HEK293 (cell line): Measurements from ENCODE around the gene HSD17B4.

Experiments used
- CTCF ChIA-PET: fragments of 350-600 bp; formaldehyde crosslinking; extraction: SDS; loops from one replicate; lab custom pipeline; 2021; ENCODE audit warnings: antibody characterized with exemption; lab: Yijun Ruan, JAX
- POLR2A ChIA-PET: fragments of 300-600 bp; formaldehyde crosslinking; extraction: SDS; loops from one replicate; lab custom pipeline; 2020; ENCODE audit warnings: antibody characterized with exemption, inconsistent platforms; lab: Yijun Ruan, JAX
- H3K27ac ChIP-seq: fragments of 200-500 bp; sonication (Bioruptor generic); 2 replicates; pipeline ENCODE4 v1.5.1; 2014; ENCODE audit warnings: low read depth, low read length, control low read depth, inconsistent platforms; ENCODE audit errors: extremely low read depth
- H3K36me3 ChIP-seq, 2 experiments: fragments of 200-500 bp in 1 of 2; sonication (Bioruptor generic) in 1 of 2; 1 replicate in 1 of 2; 2 replicates in 1 of 2; pipeline ENCODE4 v1.5.1; 2014 to 2017; ENCODE audit warnings: inconsistent platforms in 2 of 2, low read length in 2 of 2; ENCODE audit not compliant: control insufficient read depth in 2 of 2, insufficient read depth in 1 of 2
- H3K4me1 ChIP-seq: fragments of 200-500 bp; sonication (Bioruptor generic); 2 replicates; pipeline ENCODE4 v1.5.1; 2014; ENCODE audit warnings: mild to moderate bottlenecking, low read length, inconsistent platforms; ENCODE audit not compliant: control insufficient read depth, insufficient read depth
- H3K4me3 ChIP-seq: 2 replicates; pipeline ENCODE4 v1.5.1; 2011; ENCODE audit warnings: low read depth, mild to moderate bottlenecking, control low read depth, low read length, moderate library complexity
- H3K9me3 ChIP-seq: fragments of 200-500 bp; sonication (Bioruptor generic); 2 replicates; pipeline ENCODE4 v1.5.1; 2014; ENCODE audit warnings: low read depth, low read length, inconsistent platforms; ENCODE audit not compliant: control insufficient read depth, insufficient read depth
- BCL6B ChIP-seq: fragments of 450-650 bp; formaldehyde crosslinking; IDR thresholded peaks from 2 replicates; pipeline ENCODE4 v1.5.1; 2017; ENCODE audit warnings: missing biosample characterization, missing genetic modification characterization
- OSR2 ChIP-seq: fragments of 450-650 bp; formaldehyde crosslinking; IDR thresholded peaks from 2 replicates; pipeline ENCODE4 v1.5.1; 2016; ENCODE audit warnings: missing biosample characterization, missing genetic modification characterization
- RBAK ChIP-seq: fragments of 450-650 bp; formaldehyde crosslinking; IDR thresholded peaks from 2 replicates; pipeline ENCODE4 v1.5.1; 2016; ENCODE audit warnings: missing biosample characterization, missing genetic modification characterization
- SALL2 ChIP-seq: fragments of 450-650 bp; formaldehyde crosslinking; IDR thresholded peaks from 2 replicates; pipeline ENCODE4 v1.5.0; 2017; ENCODE audit warnings: missing biosample characterization, mild to moderate bottlenecking, missing genetic modification characterization, borderline replicate concordance
- ZBTB8A ChIP-seq: fragments of 450-650 bp; formaldehyde crosslinking; IDR thresholded peaks from 2 replicates; pipeline ENCODE4 v1.5.1; 2016; ENCODE audit warnings: missing biosample characterization, missing genetic modification characterization
- ZNF10 ChIP-seq: fragments of 450-650 bp; formaldehyde crosslinking; IDR thresholded peaks from 2 replicates; pipeline ENCODE4 v1.5.1; 2017; ENCODE audit warnings: missing biosample characterization, missing genetic modification characterization
- ZNF140 ChIP-seq: fragments of 450-650 bp; formaldehyde crosslinking; IDR thresholded peaks from 2 replicates; pipeline ENCODE4 v1.5.1; 2016; ENCODE audit warnings: missing biosample characterization, missing genetic modification characterization
- ZNF18 ChIP-seq: fragments of 450-650 bp; formaldehyde crosslinking; IDR thresholded peaks from 2 replicates; pipeline ENCODE4 v1.5.1; 2016; ENCODE audit warnings: missing biosample characterization, missing genetic modification characterization
- ZNF211 ChIP-seq: fragments of 450-650 bp; formaldehyde crosslinking; IDR thresholded peaks from 2 replicates; pipeline ENCODE4 v1.5.1; 2016; ENCODE audit warnings: low read depth, missing biosample characterization, missing genetic modification characterization
- ZNF214 ChIP-seq: fragments of 450-650 bp; formaldehyde crosslinking; IDR thresholded peaks from 2 replicates; pipeline ENCODE4 v1.5.1; 2017; ENCODE audit warnings: missing biosample characterization, mild to moderate bottlenecking, missing genetic modification characterization, borderline replicate concordance
- ZNF335 ChIP-seq: fragments of 450-650 bp; formaldehyde crosslinking; conservative IDR thresholded peaks from 2 replicates; pipeline ENCODE4 v1.5.1; 2016; ENCODE audit warnings: missing biosample characterization, missing genetic modification characterization
- ZNF501 ChIP-seq: fragments of 450-650 bp; formaldehyde crosslinking; IDR thresholded peaks from 2 replicates; pipeline ENCODE4 v1.5.1; 2016; ENCODE audit warnings: missing biosample characterization, missing genetic modification characterization
- ZNF529 ChIP-seq: fragments of 450-650 bp; formaldehyde crosslinking; IDR thresholded peaks from 2 replicates; pipeline ENCODE4 v1.5.1; 2017; ENCODE audit warnings: missing genetic modification characterization, missing biosample characterization; ENCODE audit not compliant: insufficient replicate concordance
- ZNF558 ChIP-seq: fragments of 450-650 bp; formaldehyde crosslinking; IDR thresholded peaks from 2 replicates; pipeline ENCODE4 v1.5.1; 2016; ENCODE audit warnings: missing biosample characterization, missing genetic modification characterization
- ZNF610 ChIP-seq: fragments of 450-650 bp; formaldehyde crosslinking; IDR thresholded peaks from 2 replicates; pipeline ENCODE4 v1.5.1; 2016; ENCODE audit warnings: missing biosample characterization, missing genetic modification characterization, borderline replicate concordance
- ZNF707 ChIP-seq: fragments of 450-650 bp; formaldehyde crosslinking; IDR thresholded peaks from 2 replicates; pipeline ENCODE4 v1.5.1; 2016; ENCODE audit warnings: missing biosample characterization, missing genetic modification characterization
- ZNF792 ChIP-seq: fragments of 450-650 bp; formaldehyde crosslinking; IDR thresholded peaks from 2 replicates; pipeline ENCODE4 v1.5.1; 2016; ENCODE audit warnings: missing biosample characterization, missing genetic modification characterization
- ZNF837 ChIP-seq: fragments of 450-650 bp; formaldehyde crosslinking; IDR thresholded peaks from 2 replicates; pipeline ENCODE4 v1.5.1; 2016; ENCODE audit warnings: missing biosample characterization, missing genetic modification characterization
- ZSCAN16 ChIP-seq: fragments of 450-650 bp; formaldehyde crosslinking; IDR thresholded peaks from 2 replicates; pipeline ENCODE4 v1.5.1; 2016; ENCODE audit warnings: missing biosample characterization, missing genetic modification characterization
- TF ChIP-seq, protein P1 (sequence below): fragments of 450-650 bp; formaldehyde crosslinking; IDR thresholded peaks from 2 replicates; pipeline ENCODE4 v1.5.1; 2016; ENCODE audit warnings: missing biosample characterization, missing genetic modification characterization
- TF ChIP-seq, protein P2 (sequence below): fragments of 450-650 bp; formaldehyde crosslinking; IDR thresholded peaks from 2 replicates; pipeline ENCODE4 v1.5.1; 2016; ENCODE audit warnings: missing biosample characterization, missing genetic modification characterization, borderline replicate concordance
- TF ChIP-seq, protein P3 (sequence below): fragments of 450-650 bp; IDR thresholded peaks from 2 replicates; pipeline ENCODE4 v1.5.1; 2018; ENCODE audit warnings: missing biosample characterization, missing genetic modification characterization
- TF ChIP-seq, protein P4 (sequence below): fragments of 450-650 bp; formaldehyde crosslinking; IDR thresholded peaks from 2 replicates; pipeline ENCODE4 v1.5.1; 2016; ENCODE audit warnings: missing biosample characterization, missing genetic modification characterization

Gene HSD17B4

GRCh38 chr5:119473241-119473640 lies 20.9 kb downstream of the HSD17B4 start:
- no peaks in the 10 kb centered on the region for H3K9me3 ChIP-seq
- peaks cover 6 to 32% of the 10 kb centered on the region in 2 experiments for H3K36me3 ChIP-seq
- ChIA-PET POLR2A (interaction anchor here (0.7 kb wide), 1 partner anchor 12 kb away, joined by 3 read pairs; no protein-coding TSS in a partner anchor), CTCF (no interaction called here)
- no peak overlapping the region for H3K27ac ChIP-seq
- H3K4me3 ChIP-seq = no peak overlapping the region
- H3K4me1 ChIP-seq = no peaks in the 10 kb centered on the region
- TF ChIP-seq, protein P1, sequence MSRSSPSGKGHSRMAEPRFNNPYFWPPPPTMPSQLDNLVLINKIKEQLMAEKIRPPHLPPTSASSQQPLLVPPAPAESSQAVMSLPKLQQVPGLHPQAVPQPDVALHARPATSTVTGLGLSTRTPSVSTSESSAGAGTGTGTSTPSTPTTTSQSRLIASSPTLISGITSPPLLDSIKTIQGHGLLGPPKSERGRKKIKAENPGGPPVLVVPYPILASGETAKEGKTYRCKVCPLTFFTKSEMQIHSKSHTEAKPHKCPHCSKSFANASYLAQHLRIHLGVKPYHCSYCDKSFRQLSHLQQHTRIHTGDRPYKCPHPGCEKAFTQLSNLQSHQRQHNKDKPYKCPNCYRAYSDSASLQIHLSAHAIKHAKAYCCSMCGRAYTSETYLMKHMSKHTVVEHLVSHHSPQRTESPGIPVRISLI (tag by site-specific recombination) = peak; percentile 36; the same call in 1 of the 2 replicates
- TF ChIP-seq, protein P2, sequence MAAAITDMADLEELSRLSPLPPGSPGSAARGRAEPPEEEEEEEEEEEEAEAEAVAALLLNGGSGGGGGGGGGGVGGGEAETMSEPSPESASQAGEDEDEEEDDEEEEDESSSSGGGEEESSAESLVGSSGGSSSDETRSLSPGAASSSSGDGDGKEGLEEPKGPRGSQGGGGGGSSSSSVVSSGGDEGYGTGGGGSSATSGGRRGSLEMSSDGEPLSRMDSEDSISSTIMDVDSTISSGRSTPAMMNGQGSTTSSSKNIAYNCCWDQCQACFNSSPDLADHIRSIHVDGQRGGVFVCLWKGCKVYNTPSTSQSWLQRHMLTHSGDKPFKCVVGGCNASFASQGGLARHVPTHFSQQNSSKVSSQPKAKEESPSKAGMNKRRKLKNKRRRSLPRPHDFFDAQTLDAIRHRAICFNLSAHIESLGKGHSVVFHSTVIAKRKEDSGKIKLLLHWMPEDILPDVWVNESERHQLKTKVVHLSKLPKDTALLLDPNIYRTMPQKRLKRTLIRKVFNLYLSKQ (tag by site-specific recombination) = no peak
- TF ChIP-seq ZNF610 (no peak), ZNF792 (tag by site-specific recombination) (no peak)

GRCh38 chr5:119476341-119476740 lies 24.0 kb downstream of the HSD17B4 start:
- ChIA-PET CTCF (no interaction called here), POLR2A (no interaction called here)
- Histone ChIP-seq H3K36me3 (peaks cover 13 to 37% of the 10 kb centered on the region in 2 experiments), H3K27ac (no peak overlapping the region), H3K4me3 (no peak overlapping the region), H3K4me1 (no peaks in the 10 kb centered on the region), H3K9me3 (no peaks in the 10 kb centered on the region)
- TF ChIP-seq OSR2 = no peak
- TF ChIP-seq, protein P3, sequence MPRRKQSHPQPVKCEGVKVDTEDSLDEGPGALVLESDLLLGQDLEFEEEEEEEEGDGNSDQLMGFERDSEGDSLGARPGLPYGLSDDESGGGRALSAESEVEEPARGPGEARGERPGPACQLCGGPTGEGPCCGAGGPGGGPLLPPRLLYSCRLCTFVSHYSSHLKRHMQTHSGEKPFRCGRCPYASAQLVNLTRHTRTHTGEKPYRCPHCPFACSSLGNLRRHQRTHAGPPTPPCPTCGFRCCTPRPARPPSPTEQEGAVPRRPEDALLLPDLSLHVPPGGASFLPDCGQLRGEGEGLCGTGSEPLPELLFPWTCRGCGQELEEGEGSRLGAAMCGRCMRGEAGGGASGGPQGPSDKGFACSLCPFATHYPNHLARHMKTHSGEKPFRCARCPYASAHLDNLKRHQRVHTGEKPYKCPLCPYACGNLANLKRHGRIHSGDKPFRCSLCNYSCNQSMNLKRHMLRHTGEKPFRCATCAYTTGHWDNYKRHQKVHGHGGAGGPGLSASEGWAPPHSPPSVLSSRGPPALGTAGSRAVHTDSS (tag by site-specific recombination) = no peak
- TF ChIP-seq ZBTB8A (tag by site-specific recombination) = no peak
- no peak for TF ChIP-seq ZNF335

DNA sequence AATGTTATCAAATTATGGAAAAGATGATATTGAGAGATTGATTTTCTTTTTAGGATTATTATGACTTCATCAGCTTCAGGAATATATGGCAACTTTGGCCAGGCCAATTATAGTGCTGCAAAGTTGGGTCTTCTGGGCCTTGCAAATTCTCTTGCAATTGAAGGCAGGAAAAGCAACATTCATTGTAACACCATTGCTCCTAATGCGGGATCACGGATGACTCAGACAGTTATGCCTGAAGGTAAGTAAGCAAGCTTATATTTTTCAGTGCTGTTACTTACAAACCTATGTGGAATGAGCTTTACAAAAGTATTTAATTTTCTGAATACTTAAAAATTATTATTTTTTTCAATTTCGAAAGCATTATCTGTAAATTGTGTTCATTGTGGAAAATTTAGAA lies 26.5 kb downstream of the HSD17B4 start:
- POLR2A ChIA-PET = no interaction called here
- H3K4me3 ChIP-seq = no peak overlapping the region
- peaks cover 17 to 37% of the 10 kb centered on the region in 2 experiments; a peak in 2 of 3 replicates for H3K36me3 ChIP-seq
- no peak overlapping the region for H3K27ac ChIP-seq
- H3K4me1 ChIP-seq = peaks cover 4% of the 10 kb centered on the region; the same call in 1 of the 2 replicates
- CTCF ChIA-PET = no interaction called here
- no peaks in the 10 kb centered on the region for H3K9me3 ChIP-seq
- TF ChIP-seq ZNF558 (tag by site-specific recombination) (no peak), ZNF529 (no peak), ZSCAN16 (no peak), ZNF211 (tag by site-specific recombination) (no peak), ZNF18 (no peak), ZNF501 (tag by site-specific recombination) (no peak), RBAK (tag by site-specific recombination) (no peak), ZNF837 (tag by site-specific recombination) (no peak), SALL2 (tag by site-specific recombination) (no peak), BCL6B (tag by site-specific recombination) (no peak), ZNF140 (no peak), ZNF707 (tag by site-specific recombination) (no peak), ZNF214 (tag by site-specific recombination) (no peak), ZNF10 (tag by site-specific recombination) (no peak)
- TF ChIP-seq, protein P4, sequence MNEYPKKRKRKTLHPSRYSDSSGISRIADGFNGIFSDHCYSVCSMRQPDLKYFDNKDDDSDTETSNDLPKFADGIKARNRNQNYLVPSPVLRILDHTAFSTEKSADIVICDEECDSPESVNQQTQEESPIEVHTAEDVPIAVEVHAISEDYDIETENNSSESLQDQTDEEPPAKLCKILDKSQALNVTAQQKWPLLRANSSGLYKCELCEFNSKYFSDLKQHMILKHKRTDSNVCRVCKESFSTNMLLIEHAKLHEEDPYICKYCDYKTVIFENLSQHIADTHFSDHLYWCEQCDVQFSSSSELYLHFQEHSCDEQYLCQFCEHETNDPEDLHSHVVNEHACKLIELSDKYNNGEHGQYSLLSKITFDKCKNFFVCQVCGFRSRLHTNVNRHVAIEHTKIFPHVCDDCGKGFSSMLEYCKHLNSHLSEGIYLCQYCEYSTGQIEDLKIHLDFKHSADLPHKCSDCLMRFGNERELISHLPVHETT (tag by site-specific recombination) = no peak
